Activated CD4-positive, alpha-beta memory T cell treated with anti-CD3 and anti-CD28 coated beads, Interleukin-2, amount 10 ng/mL, durations not matched to agents 7 days and 5 days (primary cell): ENCODE measurements around the gene RTKN2. TPM values are rescaled to one million over a fixed set of nuclear protein-coding genes. Genes with fewer than 3 reads are reported as not detected.
A peak's percentile ranks its signal among the peaks of the same experiment; 100 is the strongest.

Source experiments
- CTCF ChIA-PET: fragments of 350-600 bp; sonication (Branson Sonifier 250); formaldehyde crosslinking; loops from one replicate; lab custom pipeline; 2021; ENCODE audit warnings: antibody characterized with exemption, inconsistent platforms; lab: Charles Lee
- POLR2A ChIA-PET: fragments of 350-600 bp; sonication (Branson Sonifier 250); formaldehyde crosslinking; loops from one replicate; lab custom pipeline; 2021; ENCODE audit warnings: antibody characterized with exemption; lab: Charles Lee
- DNase-seq: peaks from one replicate; pipeline ENCODE4 v3.0.0-alpha.2; 2020
- H3K27ac Mint-ChIP-seq: one replicate; pipeline ENCODE4 v1.8.0; 2021; ENCODE audit warnings: mild to moderate bottlenecking, mixed read lengths
- H3K27me3 Mint-ChIP-seq: one replicate; pipeline ENCODE4 v1.8.0; 2021; ENCODE audit warnings: mixed read lengths
- H3K36me3 Mint-ChIP-seq: one replicate; pipeline ENCODE4 v1.8.0; 2021; ENCODE audit warnings: low read depth, mixed read lengths
- H3K4me1 Mint-ChIP-seq: one replicate; pipeline ENCODE4 v1.8.0; 2021; ENCODE audit warnings: mixed read lengths
- H3K4me3 Mint-ChIP-seq: one replicate; pipeline ENCODE4 v1.8.0; 2021; ENCODE audit warnings: mild to moderate bottlenecking, mixed read lengths
- H3K9me3 Mint-ChIP-seq: one replicate; pipeline ENCODE4 v1.8.0; 2021; ENCODE audit warnings: mixed read lengths
- total RNA-seq, 2 experiments: library from RNA; stranded (reverse); gene quantifications; one replicate each; pipeline ENCODE4 v1.2.3, GENCODE V29; 2021

Gene RTKN2
- total RNA-seq, 2 experiments from 2014 or later: 6.6 to 6.9 TPM

GRCh38 chr10:62199584-62199983, 69.1 kb downstream of the RTKN2 start:
- peak overlapping the region; percentile 42 for H3K27ac Mint-ChIP-seq
- H3K4me1 Mint-ChIP-seq: peaks cover 31% of the 10 kb centered on the region
- peaks cover 30% of the 10 kb centered on the region for H3K36me3 Mint-ChIP-seq
- H3K9me3 Mint-ChIP-seq: peaks cover 13% of the 10 kb centered on the region
- POLR2A ChIA-PET: interaction anchor here (0.7 to 3.4 kb wide), 6 partner anchors 14 to 300 kb away, joined by 3 to 29 read pairs (median 3); no protein-coding TSS in a partner anchor
- CTCF ChIA-PET: interaction anchor here (0.7 kb wide), 1 partner anchor 115 kb away, joined by 3 read pairs; no protein-coding TSS in a partner anchor
- DNase-seq: no peak
- no peak overlapping the region for H3K4me3 Mint-ChIP-seq
- H3K27me3 Mint-ChIP-seq: no peaks in the 10 kb centered on the region

- POLR2A ChIA-PET: interaction anchor here (1.3 kb wide), 1 partner anchor 13 kb away, joined by 4 read pairs; no protein-coding TSS in a partner anchor
- Mint-ChIP-seq H3K9me3 (peaks cover 4% of the 10 kb centered on the region), H3K4me1 (peaks cover 28% of the 10 kb centered on the region), H3K27me3 (no peaks in the 10 kb centered on the region), H3K4me3 (no peak overlapping the region), H3K27ac (no peak overlapping the region), H3K36me3 (peaks cover 20% of the 10 kb centered on the region)
- CTCF ChIA-PET: no interaction called here
- no peak for DNase-seq
Observed at GRCh38 chr10:62196528-62196927, 72.1 kb downstream of the RTKN2 start.

- Mint-ChIP-seq H3K27me3 (no peaks in the 10 kb centered on the region), H3K4me1 (peaks cover 29% of the 10 kb centered on the region), H3K36me3 (peaks cover 23% of the 10 kb centered on the region), H3K9me3 (peaks cover 4% of the 10 kb centered on the region), H3K27ac (no peak overlapping the region), H3K4me3 (no peak overlapping the region)
- CTCF ChIA-PET: interaction anchor here (1.3 kb wide), 1 partner anchor 157 kb away, joined by 3 read pairs; no protein-coding TSS in a partner anchor
- POLR2A ChIA-PET: interaction anchor here (1.3 kb wide), 1 partner anchor 12 kb away, joined by 4 read pairs; no protein-coding TSS in a partner anchor
- no peak for DNase-seq
Observed at GRCh38 chr10:62195675-62195926, 73.0 kb downstream of the RTKN2 start.

DNA sequence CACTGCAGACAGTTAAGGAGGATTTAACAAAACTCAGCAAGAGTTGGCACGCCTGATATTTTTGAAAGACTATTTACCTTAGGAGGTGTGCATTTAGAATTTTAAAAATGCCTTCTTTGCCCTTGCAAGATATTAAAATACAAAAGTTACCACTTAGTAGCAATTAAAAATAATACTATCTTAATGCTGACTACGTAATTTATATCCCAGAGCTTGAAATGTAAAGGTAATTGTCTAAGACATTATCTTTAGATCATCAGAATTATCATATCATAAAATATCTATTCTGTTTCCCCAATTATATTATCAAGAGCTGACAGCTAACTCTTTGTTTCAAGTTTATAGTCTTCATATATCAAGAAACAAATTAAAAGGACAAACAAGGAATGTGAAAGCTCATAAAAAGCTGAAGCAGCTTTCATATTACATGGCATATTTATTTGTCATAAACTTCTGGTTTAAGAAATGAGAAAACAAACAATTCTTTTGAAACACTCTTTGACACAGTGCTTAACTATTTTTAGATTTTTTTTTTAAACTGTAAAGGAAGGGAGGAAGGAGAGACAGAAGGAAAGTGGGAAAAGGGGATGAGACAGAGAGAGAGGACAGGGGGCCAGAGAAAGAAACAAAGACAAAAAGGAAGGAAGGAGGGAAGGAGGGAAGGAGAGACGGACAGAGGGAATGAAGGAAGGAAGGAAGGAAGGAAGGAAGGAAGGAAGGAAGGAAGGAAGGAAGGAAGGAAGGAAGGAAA, 73.5 kb downstream of the RTKN2 start:
- no peak overlapping the region for H3K4me3 Mint-ChIP-seq
- H3K27ac Mint-ChIP-seq: no peak overlapping the region
- H3K27me3 Mint-ChIP-seq: no peaks in the 10 kb centered on the region
- peaks cover 4% of the 10 kb centered on the region for H3K9me3 Mint-ChIP-seq
- ChIA-PET POLR2A (interaction anchor here (1.0 to 1.3 kb wide), 2 partner anchors 9 to 11 kb away, joined by 3 to 4 read pairs; no protein-coding TSS in a partner anchor), CTCF (interaction anchor here (0.8 to 1.3 kb wide), 2 partner anchors 87 to 156 kb away, joined by 3 read pairs; no protein-coding TSS in a partner anchor)
- peaks cover 29% of the 10 kb centered on the region for H3K4me1 Mint-ChIP-seq
- no peak for DNase-seq
- peaks cover 24% of the 10 kb centered on the region for H3K36me3 Mint-ChIP-seq

DNA sequence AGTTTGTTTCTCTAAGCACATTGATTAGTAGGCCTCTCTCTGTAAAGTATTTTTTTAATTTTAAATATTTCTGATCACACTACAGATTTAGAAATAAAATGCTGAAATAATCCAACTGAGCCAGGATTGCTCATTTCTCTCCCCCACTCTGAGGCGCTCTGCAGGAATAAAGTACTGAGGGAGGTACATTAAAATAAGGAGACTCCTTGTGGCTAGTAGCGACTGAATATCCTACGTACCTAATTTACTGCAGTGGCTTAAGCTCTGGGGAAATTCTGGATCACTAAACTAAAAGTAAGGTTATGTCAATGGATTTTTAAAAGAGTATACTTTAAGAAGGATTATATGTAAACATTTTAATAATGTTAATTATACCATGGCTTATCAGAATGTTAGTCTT, 75.2 kb downstream of the RTKN2 start:
- Mint-ChIP-seq H3K4me1 (peaks cover 20% of the 10 kb centered on the region), H3K4me3 (no peak overlapping the region), H3K27ac (no peak overlapping the region), H3K27me3 (no peaks in the 10 kb centered on the region), H3K36me3 (peaks cover 30% of the 10 kb centered on the region), H3K9me3 (peaks cover 5% of the 10 kb centered on the region)
- DNase-seq: no peak
- ChIA-PET POLR2A (no interaction called here), CTCF (no interaction called here)

DNA sequence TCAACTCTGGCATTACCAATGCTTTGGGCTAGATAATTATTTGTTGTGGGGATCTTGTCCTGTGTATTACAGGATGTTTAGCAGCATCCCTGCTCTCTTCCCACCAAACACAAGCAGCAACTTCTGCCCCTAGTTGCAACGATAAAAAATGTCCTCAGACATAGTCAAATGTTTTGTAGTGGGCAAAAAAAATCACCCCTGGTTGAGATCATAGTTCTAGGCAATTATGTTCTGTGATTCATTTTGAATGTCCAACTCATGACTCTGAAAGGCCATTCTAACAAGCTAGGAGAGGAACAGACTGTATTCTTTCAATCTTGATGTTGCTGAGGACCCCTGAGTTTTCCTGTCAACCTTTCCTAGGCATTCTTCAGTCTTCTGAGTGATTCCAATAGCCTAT, 79.5 kb downstream of the RTKN2 start:
- no peak overlapping the region for H3K4me3 Mint-ChIP-seq
- peaks cover 47% of the 10 kb centered on the region for H3K4me1 Mint-ChIP-seq
- POLR2A ChIA-PET: interaction anchor here (1.4 to 10.5 kb wide), 3 partner anchors 126 to 289 kb away, joined by 4 to 446 read pairs (median 121); partner anchors contain the start of gene ARID5B
- peaks cover 39% of the 10 kb centered on the region for H3K36me3 Mint-ChIP-seq
- DNase-seq: no peak
- H3K27ac Mint-ChIP-seq: no peak overlapping the region
- no peaks in the 10 kb centered on the region for H3K27me3 Mint-ChIP-seq
- CTCF ChIA-PET: interaction anchor here (1.5 kb wide), 1 partner anchor 56 kb away, joined by 3 read pairs; no protein-coding TSS in a partner anchor
- peaks cover 12% of the 10 kb centered on the region for H3K9me3 Mint-ChIP-seq

- CTCF ChIA-PET: interaction anchor here (0.5 to 1.5 kb wide), 4 partner anchors 53 to 139 kb away, joined by 3 to 5 read pairs (median 4); no protein-coding TSS in a partner anchor
- peaks cover 57% of the 10 kb centered on the region for H3K4me1 Mint-ChIP-seq
- POLR2A ChIA-PET: interaction anchor here (0.7 to 10.5 kb wide), 10 partner anchors 11 to 288 kb away, joined by 3 to 446 read pairs (median 4); partner anchors contain the start of gene ARID5B
- H3K27ac Mint-ChIP-seq: peak overlapping the region; percentile 91
- H3K4me3 Mint-ChIP-seq: no peak overlapping the region
- peaks cover 39% of the 10 kb centered on the region for H3K36me3 Mint-ChIP-seq
- H3K9me3 Mint-ChIP-seq: peaks cover 12% of the 10 kb centered on the region
- DNase-seq: no peak
- no peaks in the 10 kb centered on the region for H3K27me3 Mint-ChIP-seq
Observed at GRCh38 chr10:62188021-62188616, 80.5 kb downstream of the RTKN2 start.

DNA sequence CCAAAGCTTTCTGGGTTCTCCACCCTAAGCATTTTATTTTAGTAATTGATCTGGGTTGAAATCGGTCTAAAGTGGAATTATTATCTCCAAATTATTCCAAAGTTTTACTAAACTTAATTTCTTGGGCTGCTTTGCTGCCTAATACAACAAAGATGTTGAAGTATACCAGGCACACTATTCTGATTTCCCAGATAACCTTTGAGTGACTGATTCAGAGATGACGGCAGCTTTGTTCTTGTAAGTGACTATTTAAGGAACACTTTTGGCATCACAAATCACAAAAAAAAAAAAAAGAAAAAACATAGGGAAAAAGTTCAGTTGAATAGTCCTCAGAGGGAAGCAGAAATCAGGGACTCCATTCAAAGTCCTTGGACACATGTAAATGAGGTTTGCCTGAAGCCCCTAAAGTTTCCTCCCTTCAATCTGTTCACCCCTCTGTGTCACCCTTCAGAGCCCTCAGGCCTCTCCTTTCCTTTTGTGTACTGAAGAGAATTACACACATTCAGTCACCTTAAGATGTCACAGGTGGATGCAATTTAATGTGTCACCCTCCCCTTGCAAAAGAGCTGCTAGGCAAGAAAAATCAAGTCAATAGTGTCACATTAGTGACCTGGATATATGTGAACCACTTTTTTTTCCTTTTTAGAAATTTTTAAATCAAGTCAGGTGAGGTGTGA, 81.5 kb downstream of the RTKN2 start:
- peaks cover 12% of the 10 kb centered on the region for H3K9me3 Mint-ChIP-seq
- POLR2A ChIA-PET: interaction anchor here (1.1 to 10.5 kb wide), 8 partner anchors 12 to 287 kb away, joined by 4 to 446 read pairs (median 27); partner anchors contain the start of gene ARID5B
- peaks cover 37% of the 10 kb centered on the region for H3K36me3 Mint-ChIP-seq

GRCh38 chr10:62185919-62186692, 82.5 kb downstream of the RTKN2 start:
- Mint-ChIP-seq H3K4me3 (peak overlapping the region; percentile 46), H3K36me3 (peaks cover 45% of the 10 kb centered on the region), H3K9me3 (peaks cover 19% of the 10 kb centered on the region), H3K27me3 (no peaks in the 10 kb centered on the region), H3K4me1 (peaks cover 72% of the 10 kb centered on the region), H3K27ac (peak overlapping the region; percentile 91)
- no peak for DNase-seq
- ChIA-PET POLR2A (interaction anchor here (0.8 to 10.5 kb wide), 12 partner anchors 9 to 286 kb away, joined by 3 to 446 read pairs (median 20); partner anchors contain the start of gene ARID5B), CTCF (interaction anchor here (0.6 kb wide), 1 partner anchor 148 kb away, joined by 3 read pairs; no protein-coding TSS in a partner anchor)

More for the DNA sequence above, 81.5 kb downstream of the RTKN2 start:
- no peak overlapping the region for H3K4me3 Mint-ChIP-seq
- no peaks in the 10 kb centered on the region for H3K27me3 Mint-ChIP-seq
- DNase-seq: no peak
- H3K4me1 Mint-ChIP-seq: peaks cover 64% of the 10 kb centered on the region
- peak overlapping the region; percentile 91 for H3K27ac Mint-ChIP-seq
- CTCF ChIA-PET: interaction anchor here (0.7 to 1.4 kb wide), 2 partner anchors 138 to 617 kb away, joined by 3 to 4 read pairs; no protein-coding TSS in a partner anchor

DNA sequence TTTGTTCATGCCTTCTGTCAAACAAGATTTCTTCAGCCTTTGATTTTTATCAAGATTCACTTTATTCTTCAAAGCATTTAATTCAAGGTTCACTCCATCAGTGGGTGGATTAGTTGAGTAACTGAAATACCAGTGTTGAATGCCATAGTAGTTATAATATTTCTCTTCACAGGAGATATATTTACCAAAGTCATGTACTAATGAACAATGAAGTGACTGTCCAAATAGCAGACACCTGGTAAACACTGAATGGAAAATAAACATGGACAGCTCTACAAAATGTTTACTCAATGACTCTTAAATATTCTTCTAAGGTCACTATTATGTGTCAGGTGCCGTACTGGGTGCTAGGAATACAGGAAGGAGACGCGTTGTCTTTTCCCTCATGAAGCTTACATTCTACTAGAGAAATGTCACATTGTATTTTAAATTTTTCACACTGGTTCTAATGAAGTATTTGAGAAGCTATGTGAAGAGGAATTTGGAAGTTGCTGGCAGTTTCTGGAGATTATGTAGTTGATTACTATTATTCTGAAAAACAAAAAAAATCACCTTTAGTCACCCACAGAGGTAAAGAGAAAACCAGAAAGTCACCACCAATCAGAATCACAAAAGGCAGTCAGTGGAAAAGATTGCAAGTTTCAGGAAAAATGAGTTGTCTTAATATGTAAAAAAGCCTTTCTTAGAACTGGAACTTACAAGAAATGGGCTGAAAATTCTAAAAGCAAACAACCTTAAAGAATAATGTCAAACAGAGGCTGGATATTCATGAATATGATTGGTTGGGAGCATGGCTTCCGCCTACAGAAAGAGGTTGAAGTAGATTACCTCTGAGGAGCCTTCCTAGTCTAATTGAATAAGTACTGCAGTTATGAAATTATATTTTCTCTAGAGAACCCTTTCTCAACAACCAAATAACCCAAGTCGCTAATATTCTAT, 84.5 kb downstream of the RTKN2 start:
- Mint-ChIP-seq H3K9me3 (peaks cover 24% of the 10 kb centered on the region), H3K27me3 (no peaks in the 10 kb centered on the region), H3K27ac (peak overlapping the region; percentile 91), H3K36me3 (peaks cover 48% of the 10 kb centered on the region), H3K4me3 (peak overlapping the region; percentile 9), H3K4me1 (peaks cover 79% of the 10 kb centered on the region)
- CTCF ChIA-PET: interaction anchor here (0.8 to 2.7 kb wide), 8 partner anchors 60 to 165 kb away, joined by 3 to 10 read pairs (median 6); no protein-coding TSS in a partner anchor
- POLR2A ChIA-PET: interaction anchor here (0.7 to 10.5 kb wide), 34 partner anchors 9 to 1085 kb away, joined by 3 to 446 read pairs (median 6); partner anchors contain the start of genes ARID5B and RTKN2
- DNase-seq: no peak
